GM18951 (cell line): ENCODE data around the gene TTLL12.

Source experiments
- POLR2A ChIP-seq: IDR thresholded peaks from 4 replicates; pipeline ENCODE4 v1.6.1; 2011; ENCODE audit warnings: mild to moderate bottlenecking; ENCODE audit not compliant: insufficient read length, insufficient read depth; ENCODE audit errors: extremely low read depth
- in situ Hi-C: fragments of 300-500 bp; cut with MboI; formaldehyde crosslinking; loops from one replicate; pipeline ENCODE4 v1.12.0; 2022; ENCODE audit warnings: low sequenced_read_pairs, mixed read lengths, inconsistent platforms; ENCODE audit not compliant: unreplicated experiment

TTLL12 gene

GRCh38 chr22:43118953-43119458 is 67.9 kb downstream of the TTLL12 start:
- in situ Hi-C loops, result no loop called here
- no peak for TF ChIP-seq POLR2A

- TF ChIP-seq POLR2A, result no peak
Measured at GRCh38 chr22:43118024-43118849, 68.7 kb downstream of the TTLL12 start.

GRCh38 chr22:43116932-43117331 is 70.0 kb downstream of the TTLL12 start:
- in situ Hi-C loops, result no loop called here
- TF ChIP-seq POLR2A, result no peak

More at GRCh38 chr22:43118024-43118849, 68.7 kb downstream of the TTLL12 start:
- in situ Hi-C loops, result no loop called here
